Stimulated activated memory B cell treated with anti-CD40 and anti-IgM and Interleukin-4, amounts not matched to agents 10 μg/mL and 1 μg/mL and 100 μg/mL, for 72 hours (primary cell): ENCODE results near the gene IPO11.
"Not testable (repeated sequence)": the region's sequence is repeated elsewhere in the genome, so short reads cannot be mapped to it uniquely, and the experiment has no call there.

ENCODE experiments used
- ATAC-seq: fragments of 150-1000 bp; cut with Tn5 transposase; 2 replicates; pipeline ENCODE4 v1.10.0; 2021
- H3K27ac Mint-ChIP-seq: one replicate; pipeline ENCODE4 v1.8.0; 2022; ENCODE audit warnings: mild to moderate bottlenecking, mixed read lengths
- H3K27me3 Mint-ChIP-seq: one replicate; pipeline ENCODE4 v1.8.0; 2022; ENCODE audit warnings: mixed read lengths
- H3K36me3 Mint-ChIP-seq: one replicate; pipeline ENCODE4 v1.8.0; 2022; ENCODE audit warnings: mixed read lengths
- H3K4me1 Mint-ChIP-seq: one replicate; pipeline ENCODE4 v1.8.0; 2022; ENCODE audit warnings: mixed read lengths
- H3K4me3 Mint-ChIP-seq: one replicate; pipeline ENCODE4 v1.8.0; 2022; ENCODE audit warnings: mild to moderate bottlenecking, moderate library complexity, mixed read lengths
- H3K9me3 Mint-ChIP-seq: one replicate; pipeline ENCODE4 v1.8.0; 2022; ENCODE audit warnings: mixed read lengths

Gene IPO11

GRCh38 chr5:62564101-62564500 is 151.5 kb downstream of the IPO11 start:
- H3K27ac Mint-ChIP-seq, result no peak overlapping the region

GRCh38 chr5:62565740-62566139 is 153.2 kb downstream of the IPO11 start:
- H3K9me3 Mint-ChIP-seq, result peaks cover 17% of the 10 kb centered on the region
- H3K36me3 Mint-ChIP-seq, result peaks cover 77% of the 10 kb centered on the region
- not testable (repeated sequence) for H3K4me1 Mint-ChIP-seq, H3K27me3 Mint-ChIP-seq, H3K4me3 Mint-ChIP-seq, H3K27ac Mint-ChIP-seq, ATAC-seq

More at GRCh38 chr5:62564101-62564500, 151.5 kb downstream of the IPO11 start:
- Mint-ChIP-seq H3K9me3 (peaks cover 17% of the 10 kb centered on the region), H3K4me3 (no peak overlapping the region), H3K4me1 (no peaks in the 10 kb centered on the region), H3K27me3 (no peaks in the 10 kb centered on the region), H3K36me3 (peaks cover 80% of the 10 kb centered on the region)
- ATAC-seq, result no peak

DNA sequence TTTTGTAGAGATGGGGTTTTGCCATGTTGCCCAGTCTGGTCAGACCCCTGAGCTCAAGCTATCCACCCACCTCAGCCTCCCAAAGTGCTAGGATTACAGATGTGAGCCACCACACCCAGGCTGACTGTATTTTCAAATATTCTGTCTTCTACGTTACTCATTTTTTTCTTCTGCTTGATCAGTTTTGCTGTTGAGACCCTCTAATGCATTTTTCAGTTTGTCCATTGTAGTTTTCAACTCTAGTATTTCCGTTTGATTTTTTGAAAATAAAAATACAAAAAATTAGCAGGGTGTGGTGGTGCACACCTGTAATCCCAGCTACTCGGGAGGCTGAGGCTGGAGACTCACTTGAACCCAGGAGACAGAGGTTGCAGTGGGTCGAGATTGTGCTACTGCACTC is 155.6 kb downstream of the IPO11 start:
- H3K27ac Mint-ChIP-seq, result no peak overlapping the region
- no peaks in the 10 kb centered on the region for H3K27me3 Mint-ChIP-seq
- peaks cover 61% of the 10 kb centered on the region for H3K36me3 Mint-ChIP-seq
- no peaks in the 10 kb centered on the region for H3K4me1 Mint-ChIP-seq
- no peak overlapping the region for H3K4me3 Mint-ChIP-seq
- peaks cover 17% of the 10 kb centered on the region for H3K9me3 Mint-ChIP-seq
- no peak for ATAC-seq

DNA sequence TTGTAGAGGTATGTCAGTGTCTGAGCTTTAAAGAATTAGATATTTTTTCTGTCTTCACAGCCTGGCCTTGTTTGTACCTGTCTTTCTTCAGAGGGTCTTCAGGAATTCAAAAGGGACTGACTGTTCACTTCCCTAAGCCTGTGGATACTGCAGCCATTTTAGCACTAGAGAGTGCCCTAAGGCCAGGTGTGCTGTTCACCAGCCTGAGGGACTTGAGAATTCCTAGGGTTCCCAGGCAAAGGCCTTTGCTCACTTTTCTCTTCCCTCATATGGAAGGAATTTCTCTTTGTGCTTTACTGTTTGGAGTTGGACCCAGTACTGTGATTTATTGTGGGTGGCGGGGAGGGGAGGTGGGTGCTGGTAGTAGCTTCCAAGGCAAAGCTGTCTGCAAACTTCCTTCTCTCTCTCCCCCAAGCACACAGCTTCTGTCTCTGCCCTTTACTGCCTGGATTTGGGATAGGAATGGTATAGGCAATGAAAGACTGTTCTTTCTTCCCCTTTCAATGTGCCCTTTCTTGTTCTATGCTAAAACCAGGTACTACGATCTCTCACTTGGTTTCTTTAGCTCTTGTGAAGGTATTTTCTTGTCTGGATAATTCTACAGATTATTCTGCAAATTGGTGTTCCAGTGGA is 156.4 kb downstream of the IPO11 start:
- Mint-ChIP-seq H3K27me3 (no peaks in the 10 kb centered on the region), H3K27ac (no peak overlapping the region), H3K36me3 (peaks cover 61% of the 10 kb centered on the region), H3K9me3 (peaks cover 17% of the 10 kb centered on the region), H3K4me3 (no peak overlapping the region), H3K4me1 (peaks cover under 1% of the 10 kb centered on the region)
- no peak for ATAC-seq

DNA sequence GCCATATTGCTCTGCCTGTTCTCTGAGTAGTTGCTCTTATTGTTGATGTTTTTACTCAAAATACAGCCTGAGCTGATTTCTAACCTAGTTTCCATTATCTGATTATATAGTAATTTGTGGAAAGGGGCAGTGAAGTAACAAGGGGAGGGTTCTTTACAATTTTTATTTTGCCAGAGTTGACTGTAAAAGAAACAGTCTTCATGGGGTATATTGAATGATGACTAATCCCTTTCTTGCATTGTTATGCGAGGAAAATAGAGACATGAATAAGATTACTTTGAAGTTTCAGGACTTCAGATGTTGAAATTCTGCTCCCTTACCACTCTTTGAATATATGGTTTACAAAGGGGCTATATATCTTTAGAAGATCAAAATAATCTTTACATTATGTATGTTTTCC is 156.9 kb downstream of the IPO11 start:
- H3K4me3 Mint-ChIP-seq, result no peak overlapping the region
- H3K27ac Mint-ChIP-seq, result no peak overlapping the region
- no peak for ATAC-seq
- H3K4me1 Mint-ChIP-seq, result peaks cover 6% of the 10 kb centered on the region
- peaks cover 16% of the 10 kb centered on the region for H3K9me3 Mint-ChIP-seq
- H3K27me3 Mint-ChIP-seq, result no peaks in the 10 kb centered on the region
- H3K36me3 Mint-ChIP-seq, result peaks cover 63% of the 10 kb centered on the region

DNA sequence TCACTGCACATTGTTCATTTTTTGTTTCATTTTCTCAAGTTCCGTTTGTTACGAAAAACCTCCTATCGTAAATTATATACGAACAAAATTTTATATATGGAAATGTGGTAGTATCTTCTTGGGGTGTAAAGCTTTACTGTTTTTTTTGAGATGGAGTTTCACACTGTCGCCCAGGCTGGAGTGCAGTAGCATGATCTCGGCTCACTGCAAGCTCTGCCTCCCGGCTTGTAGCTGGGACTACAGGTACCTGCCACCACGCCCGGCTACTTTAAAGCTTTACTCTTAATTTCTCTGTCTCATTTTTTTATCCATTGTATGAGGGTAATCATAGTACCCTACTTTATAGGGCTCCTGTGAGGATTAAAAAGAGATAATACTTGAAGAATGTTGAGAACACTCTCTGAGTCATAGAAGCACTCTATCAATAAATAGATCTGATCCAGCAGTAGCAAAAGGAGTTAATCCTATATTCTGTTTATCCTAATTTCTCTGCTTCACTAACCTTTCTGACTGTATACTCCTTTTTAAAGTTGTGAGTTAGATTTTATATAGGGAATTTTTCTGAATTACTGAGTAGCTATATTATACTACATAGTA is 160.5 kb downstream of the IPO11 start:
- no peak overlapping the region for H3K27ac Mint-ChIP-seq
- no peak for ATAC-seq

GRCh38 chr5:62574599-62574998 is 162.0 kb downstream of the IPO11 start:
- H3K36me3 Mint-ChIP-seq, result peaks cover 39% of the 10 kb centered on the region
- no peaks in the 10 kb centered on the region for H3K27me3 Mint-ChIP-seq
- H3K4me1 Mint-ChIP-seq, result peaks cover 29% of the 10 kb centered on the region
- no peak overlapping the region for H3K4me3 Mint-ChIP-seq
- H3K9me3 Mint-ChIP-seq, result no peaks in the 10 kb centered on the region
- no peak overlapping the region for H3K27ac Mint-ChIP-seq
- ATAC-seq, result no peak

More for the DNA sequence above, 160.5 kb downstream of the IPO11 start:
- H3K9me3 Mint-ChIP-seq, result no peaks in the 10 kb centered on the region
- no peaks in the 10 kb centered on the region for H3K27me3 Mint-ChIP-seq
- H3K4me3 Mint-ChIP-seq, result no peak overlapping the region
- H3K36me3 Mint-ChIP-seq, result peaks cover 48% of the 10 kb centered on the region
- H3K4me1 Mint-ChIP-seq, result peaks cover 22% of the 10 kb centered on the region

GRCh38 chr5:62575066-62575465 is 162.5 kb downstream of the IPO11 start:
- Mint-ChIP-seq H3K27ac (no peak overlapping the region), H3K36me3 (peaks cover 38% of the 10 kb centered on the region), H3K27me3 (no peaks in the 10 kb centered on the region), H3K4me1 (peaks cover 29% of the 10 kb centered on the region), H3K4me3 (no peak overlapping the region), H3K9me3 (no peaks in the 10 kb centered on the region)
- no peak for ATAC-seq

DNA sequence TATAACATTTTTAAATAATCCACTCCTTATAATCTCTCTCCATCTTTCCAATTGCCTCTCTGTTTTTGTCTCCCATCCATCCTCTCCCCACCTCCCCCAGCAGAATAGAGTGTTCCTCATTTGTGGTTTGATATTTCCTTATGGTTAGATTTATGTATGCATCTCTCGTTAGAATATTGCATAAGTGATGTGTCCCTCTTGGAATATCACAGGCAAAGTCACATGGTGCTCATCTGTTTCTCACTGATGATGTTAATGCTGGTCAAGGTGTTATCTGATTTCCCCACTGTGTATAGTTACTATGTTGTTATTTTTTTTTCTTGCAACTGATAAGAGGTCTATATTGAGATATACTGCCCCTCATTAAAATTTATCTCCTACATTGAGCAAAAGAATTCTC is 162.9 kb downstream of the IPO11 start:
- H3K4me3 Mint-ChIP-seq, result no peak overlapping the region
- H3K27ac Mint-ChIP-seq, result no peak overlapping the region
- H3K9me3 Mint-ChIP-seq, result no peaks in the 10 kb centered on the region
- no peaks in the 10 kb centered on the region for H3K27me3 Mint-ChIP-seq
- H3K36me3 Mint-ChIP-seq, result peaks cover 34% of the 10 kb centered on the region
- no peak for ATAC-seq
- H3K4me1 Mint-ChIP-seq, result peaks cover 29% of the 10 kb centered on the region

DNA sequence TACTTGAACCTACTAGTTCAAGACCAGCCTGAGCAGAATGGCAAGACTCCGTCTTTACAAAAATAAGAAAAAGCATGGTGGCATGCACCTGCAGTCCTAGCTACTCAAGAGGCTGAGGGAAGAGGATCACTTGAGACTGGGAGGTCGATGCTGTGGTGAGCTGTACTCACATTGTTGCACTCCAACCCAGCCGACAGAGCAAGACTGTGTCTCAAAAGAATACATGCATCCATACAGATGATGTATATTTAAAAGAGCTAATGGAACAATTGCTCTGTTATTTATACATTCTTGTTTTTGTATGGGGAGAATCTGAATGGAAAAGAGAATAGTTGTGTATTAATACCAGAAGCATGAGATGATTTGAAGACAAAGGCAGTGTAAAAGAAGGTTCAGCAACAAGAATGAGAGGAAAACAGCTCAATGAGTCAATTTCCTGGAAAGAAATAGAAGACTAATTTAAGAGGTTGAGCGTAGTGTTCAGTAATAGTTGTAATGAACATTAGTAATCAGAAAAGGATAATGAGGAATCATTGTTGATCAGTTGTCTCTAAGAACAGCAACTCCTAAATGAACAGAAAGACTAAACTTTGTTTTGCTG is 164.1 kb downstream of the IPO11 start:
- no peak for ATAC-seq
- Mint-ChIP-seq H3K27me3 (no peaks in the 10 kb centered on the region), H3K4me1 (peaks cover 29% of the 10 kb centered on the region), H3K9me3 (no peaks in the 10 kb centered on the region), H3K27ac (no peak overlapping the region), H3K36me3 (peaks cover 43% of the 10 kb centered on the region), H3K4me3 (no peak overlapping the region)

- H3K4me1 Mint-ChIP-seq, result peaks cover 29% of the 10 kb centered on the region
- no peak for ATAC-seq
- H3K27ac Mint-ChIP-seq, result no peak overlapping the region
- peaks cover 49% of the 10 kb centered on the region for H3K36me3 Mint-ChIP-seq
- no peaks in the 10 kb centered on the region for H3K9me3 Mint-ChIP-seq
- no peak overlapping the region for H3K4me3 Mint-ChIP-seq
- H3K27me3 Mint-ChIP-seq, result no peaks in the 10 kb centered on the region
Measured at GRCh38 chr5:62577488-62577887, 164.9 kb downstream of the IPO11 start.

- Mint-ChIP-seq H3K4me1 (peaks cover 29% of the 10 kb centered on the region), H3K36me3 (peaks cover 49% of the 10 kb centered on the region), H3K9me3 (no peaks in the 10 kb centered on the region), H3K4me3 (peak within 1 kb of the TSS; percentile 37), H3K27ac (peak within 1 kb of the TSS; percentile 61), H3K27me3 (no peaks in the 10 kb centered on the region)
- no peak for ATAC-seq
Measured at GRCh38 chr5:62578540-62578939, 166.0 kb downstream of the IPO11 start, which contains the start of gene LRRC70. TSS of gene LRRC70 (plus strand) at chr5:62578819. CDS start at chr5:62579439, 620 bp downstream.

GRCh38 chr5:62579761-62580160 is 167.2 kb downstream of the IPO11 start:
- no peak for ATAC-seq
- no peak overlapping the region for H3K27ac Mint-ChIP-seq
- H3K36me3 Mint-ChIP-seq, result peaks cover 44% of the 10 kb centered on the region
- peaks cover 21% of the 10 kb centered on the region for H3K4me1 Mint-ChIP-seq
- no peaks in the 10 kb centered on the region for H3K9me3 Mint-ChIP-seq
- no peaks in the 10 kb centered on the region for H3K27me3 Mint-ChIP-seq
- H3K4me3 Mint-ChIP-seq, result no peak overlapping the region

DNA sequence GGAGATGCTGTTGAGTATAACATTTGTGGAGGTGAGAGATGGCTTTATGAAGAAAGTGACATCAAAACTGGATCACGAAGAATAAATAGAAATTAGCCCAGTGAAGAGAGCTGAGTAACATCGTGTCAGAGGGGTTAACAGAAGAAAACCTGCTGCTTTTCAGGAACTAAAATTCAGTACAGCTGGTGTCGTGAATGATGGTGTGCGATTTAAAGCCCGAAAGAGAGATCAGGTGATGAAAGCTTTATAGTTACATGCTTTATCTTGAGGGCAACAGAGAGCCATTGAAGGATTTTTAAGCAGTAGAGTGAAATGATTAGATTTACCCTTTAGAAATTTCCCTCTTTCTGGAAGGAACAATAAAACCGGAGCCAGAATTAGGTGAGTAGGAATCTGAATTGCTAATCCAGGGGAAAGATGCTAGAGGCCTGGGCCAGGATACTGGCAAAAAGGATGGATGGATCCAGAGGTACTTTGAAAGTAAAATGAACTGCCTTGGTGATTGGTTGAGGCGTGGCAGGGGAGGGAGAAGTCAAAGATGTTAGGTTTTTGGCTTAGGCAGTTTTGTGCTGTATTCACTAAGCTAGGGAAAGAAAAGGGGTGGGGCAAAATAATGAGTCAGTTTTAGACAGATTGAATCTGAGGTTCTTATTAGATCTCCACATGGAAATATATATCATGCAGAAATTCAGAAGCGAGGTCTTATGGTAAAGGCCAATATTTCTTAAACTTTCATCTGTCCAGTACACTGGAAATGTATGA is 169.5 kb downstream of the IPO11 start:
- no peak overlapping the region for H3K27ac Mint-ChIP-seq
- no peaks in the 10 kb centered on the region for H3K27me3 Mint-ChIP-seq
- ATAC-seq, result no peak
- H3K9me3 Mint-ChIP-seq, result no peaks in the 10 kb centered on the region
- peaks cover 7% of the 10 kb centered on the region for H3K4me1 Mint-ChIP-seq
- no peak overlapping the region for H3K4me3 Mint-ChIP-seq
- H3K36me3 Mint-ChIP-seq, result peaks cover 39% of the 10 kb centered on the region

GRCh38 chr5:62584391-62584790 is 171.8 kb downstream of the IPO11 start:
- ATAC-seq, result no peak
- peaks cover 52% of the 10 kb centered on the region for H3K36me3 Mint-ChIP-seq
- no peaks in the 10 kb centered on the region for H3K27me3 Mint-ChIP-seq
- H3K4me3 Mint-ChIP-seq, result no peak overlapping the region
- peaks cover 4% of the 10 kb centered on the region for H3K9me3 Mint-ChIP-seq
- no peak overlapping the region for H3K27ac Mint-ChIP-seq
- H3K4me1 Mint-ChIP-seq, result no peaks in the 10 kb centered on the region
